Duodenal mucosa (tissue), 2 donors: Measurements from ENCODE around the gene GP2.

ENCODE experiments used
- H3K27ac ChIP-seq: one replicate; pipeline ENCODE4 v1.7.0; 2013; ENCODE audit warnings: low read depth, low read length
- H3K27me3 ChIP-seq, 2 donors: one replicate each; pipeline ENCODE4 v1.7.0; 2013; ENCODE audit warnings: low read length in 2 of 2, control low read depth in 1 of 2; ENCODE audit not compliant: insufficient read depth in 2 of 2, control insufficient read depth in 1 of 2
- H3K36me3 ChIP-seq, 2 donors: one replicate each; pipeline ENCODE4 v1.7.0; 2013; ENCODE audit warnings: low read length in 2 of 2, control low read depth in 1 of 2; ENCODE audit not compliant: insufficient read depth in 2 of 2, control insufficient read depth in 1 of 2
- H3K4me1 ChIP-seq, 2 donors: one replicate each; pipeline ENCODE4 v1.7.0; 2013; ENCODE audit warnings: low read length in 2 of 2, control low read depth in 1 of 2; ENCODE audit not compliant: insufficient read depth in 2 of 2, control insufficient read depth in 1 of 2
- H3K4me3 ChIP-seq, 2 donors: one replicate each; pipeline ENCODE4 v1.7.0; 2013; ENCODE audit warnings: low read length in 2 of 2, low read depth in 1 of 2
- H3K9ac ChIP-seq, 2 donors: one replicate each; pipeline ENCODE4 v1.7.0; 2013; ENCODE audit warnings: low read length in 2 of 2, low read depth in 1 of 2
- H3K9me3 ChIP-seq, 2 donors: one replicate each; pipeline ENCODE4 v1.7.0; 2013; ENCODE audit warnings: low read length in 2 of 2, control low read depth in 1 of 2; ENCODE audit not compliant: control insufficient read depth in 1 of 2

Gene GP2

DNA sequence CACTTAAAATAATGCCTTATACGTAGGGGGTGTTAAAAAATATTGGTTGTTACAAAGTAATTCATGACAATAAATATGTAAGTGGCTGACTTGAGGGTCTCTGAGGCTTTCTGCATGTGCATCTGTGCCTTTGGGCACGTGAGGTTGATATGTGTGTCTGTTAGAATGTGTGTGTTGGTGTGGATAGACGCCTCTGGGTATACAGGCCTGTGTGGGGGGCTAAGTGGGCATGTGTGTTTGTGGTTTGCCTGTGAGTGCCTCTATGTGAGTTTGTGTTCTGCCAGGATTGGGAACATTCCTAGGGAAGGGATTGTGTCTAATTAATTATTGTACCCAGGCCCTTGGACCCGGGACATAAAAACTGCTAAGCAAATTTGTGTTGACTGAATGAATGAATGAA lies 19.0 kb downstream of the GP2 start:
- Histone ChIP-seq H3K9ac (no peak overlapping the region), H3K27ac (no peak overlapping the region)

DNA sequence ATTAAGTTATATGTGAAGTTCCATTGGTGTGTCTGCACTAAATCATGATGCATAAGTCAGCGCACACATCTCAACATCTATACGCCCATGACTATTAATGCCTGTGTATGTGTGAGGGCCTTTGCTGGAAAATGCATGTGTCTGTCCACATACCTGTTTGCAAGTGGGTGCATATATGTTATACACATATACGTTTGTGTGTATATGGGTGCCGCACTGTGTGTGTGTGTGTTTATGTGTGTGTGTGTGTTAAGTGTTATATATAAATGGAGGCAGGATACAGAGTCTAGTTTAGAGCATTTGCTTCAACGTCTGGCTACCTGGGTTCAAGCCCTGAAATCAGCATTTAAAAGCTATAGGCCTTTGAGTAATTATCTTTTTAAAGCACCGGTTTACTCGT lies 19.5 kb downstream of the GP2 start:
- H3K4me1 ChIP-seq, result no peaks in the 10 kb centered on the region
- H3K27ac ChIP-seq, result no peak overlapping the region
- H3K9me3 ChIP-seq, result no peaks in the 10 kb centered on the region
- H3K9ac ChIP-seq, result no peak overlapping the region
- H3K36me3 ChIP-seq, result peaks cover 0 to 4% of the 10 kb centered on the region in 2 donors
- H3K27me3 ChIP-seq, result peaks cover 0 to 3% of the 10 kb centered on the region in 2 donors
- no peak overlapping the region for H3K4me3 ChIP-seq

More for the DNA sequence above, 19.0 kb downstream of the GP2 start:
- H3K4me1 ChIP-seq, result no peaks in the 10 kb centered on the region
- no peak overlapping the region for H3K4me3 ChIP-seq
- no peaks in the 10 kb centered on the region for H3K9me3 ChIP-seq
- peaks cover 0 to 4% of the 10 kb centered on the region in 2 donors for H3K36me3 ChIP-seq
- peaks cover 0 to 3% of the 10 kb centered on the region in 2 donors for H3K27me3 ChIP-seq

DNA sequence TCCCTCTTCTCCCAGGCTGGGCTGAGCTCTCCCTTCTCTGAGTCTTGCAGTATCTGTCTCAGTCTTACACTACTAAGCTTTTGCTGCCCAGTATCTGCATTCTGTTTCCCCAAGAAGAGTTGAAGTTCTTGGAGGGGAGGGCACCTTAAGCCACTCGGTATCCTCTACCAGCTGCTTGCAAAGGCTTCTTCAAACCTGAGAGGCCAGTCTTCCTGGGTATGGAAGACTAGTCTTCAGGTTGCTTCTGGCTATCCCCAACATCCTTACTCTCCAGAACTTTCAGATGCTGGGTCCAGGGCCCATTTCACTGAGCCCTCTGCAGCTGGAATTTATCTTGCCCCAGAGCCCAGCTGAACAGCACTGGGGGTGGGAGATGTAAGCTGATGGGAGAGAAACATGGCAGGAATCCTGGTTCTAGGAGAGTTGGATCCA lies 20.1 kb downstream of the GP2 start:
- H3K27me3 ChIP-seq, result peaks cover 0 to 3% of the 10 kb centered on the region in 2 donors
- no peak overlapping the region for H3K4me3 ChIP-seq
- H3K27ac ChIP-seq, result no peak overlapping the region
- H3K4me1 ChIP-seq, result no peaks in the 10 kb centered on the region
- H3K9ac ChIP-seq, result no peak overlapping the region
- H3K9me3 ChIP-seq, result no peaks in the 10 kb centered on the region
- H3K36me3 ChIP-seq, result peaks cover 0 to 4% of the 10 kb centered on the region in 2 donors

DNA sequence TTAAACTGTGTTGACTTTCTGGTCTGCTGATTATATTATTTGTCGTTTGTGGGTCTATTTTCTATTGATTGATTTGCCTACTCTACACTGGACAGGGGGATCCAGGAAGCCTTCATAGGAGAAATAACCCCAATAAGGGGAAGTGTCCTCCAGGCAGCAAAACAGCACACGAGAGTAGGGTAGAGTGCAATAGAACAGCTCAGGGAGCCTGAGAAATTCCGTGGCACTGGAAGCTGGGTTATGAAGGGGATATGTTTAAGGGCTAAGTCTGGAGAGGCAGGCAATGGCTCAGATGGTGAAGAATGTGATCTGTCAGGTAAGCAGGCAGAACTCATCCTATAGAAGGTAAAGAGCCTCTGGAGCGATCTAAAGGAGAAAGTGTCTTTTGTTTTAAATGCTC lies 20.9 kb downstream of the GP2 start:
- Histone ChIP-seq H3K9me3 (no peaks in the 10 kb centered on the region), H3K27ac (no peak overlapping the region), H3K9ac (no peak overlapping the region), H3K27me3 (peaks cover 0 to 3% of the 10 kb centered on the region in 2 donors), H3K36me3 (peaks cover 0 to 2% of the 10 kb centered on the region in 2 donors), H3K4me3 (no peak overlapping the region), H3K4me1 (no peaks in the 10 kb centered on the region)

DNA sequence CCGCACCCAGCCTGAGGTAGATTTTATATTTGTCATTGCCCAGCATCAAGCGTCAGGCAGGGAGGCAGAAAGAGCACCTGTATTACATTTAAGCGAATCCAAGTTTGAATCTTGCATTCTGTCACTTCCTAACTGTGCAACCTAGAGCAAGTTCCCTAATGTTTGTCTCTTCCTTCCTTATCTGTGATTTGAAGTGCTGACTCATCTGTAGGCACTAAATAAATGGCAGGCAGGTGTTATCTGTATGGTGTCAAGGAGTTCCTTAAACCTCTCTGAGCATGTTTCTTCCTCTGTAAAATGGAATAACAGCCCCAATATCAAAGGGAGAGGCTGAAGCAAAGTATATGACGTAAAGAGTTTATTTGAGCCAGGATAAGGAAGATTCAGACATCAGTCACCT lies 24.3 kb downstream of the GP2 start:
- no peak overlapping the region for H3K9ac ChIP-seq
- no peak overlapping the region for H3K27ac ChIP-seq
- no peaks in the 10 kb centered on the region for H3K4me1 ChIP-seq
- peaks cover 0 to 3% of the 10 kb centered on the region in 2 donors for H3K27me3 ChIP-seq
- no peak overlapping the region for H3K4me3 ChIP-seq
- no peaks in the 10 kb centered on the region for H3K36me3 ChIP-seq
- no peaks in the 10 kb centered on the region for H3K9me3 ChIP-seq

DNA sequence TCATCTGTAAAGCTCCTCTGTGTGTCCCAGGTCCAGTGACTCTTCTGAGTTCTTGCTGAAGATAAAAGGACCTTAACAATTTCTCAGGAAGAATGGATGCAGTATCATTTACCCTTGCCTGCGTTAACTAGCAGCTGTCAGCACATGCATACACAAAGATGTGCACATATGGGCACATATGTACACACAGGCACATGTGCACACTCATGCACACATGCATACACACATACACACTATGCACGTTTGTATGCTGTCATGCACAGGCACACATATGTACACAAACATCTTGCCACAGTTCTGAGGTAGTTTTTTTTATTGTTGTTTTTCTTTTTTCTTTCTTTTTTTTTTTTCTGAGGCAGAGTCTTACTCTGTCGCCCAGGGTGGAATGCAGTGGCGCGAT lies 24.9 kb downstream of the GP2 start:
- Histone ChIP-seq H3K4me1 (no peaks in the 10 kb centered on the region), H3K27me3 (peaks cover 0 to 1% of the 10 kb centered on the region in 2 donors), H3K4me3 (no peak overlapping the region), H3K36me3 (no peaks in the 10 kb centered on the region), H3K9ac (no peak overlapping the region), H3K9me3 (no peaks in the 10 kb centered on the region), H3K27ac (no peak overlapping the region)

DNA sequence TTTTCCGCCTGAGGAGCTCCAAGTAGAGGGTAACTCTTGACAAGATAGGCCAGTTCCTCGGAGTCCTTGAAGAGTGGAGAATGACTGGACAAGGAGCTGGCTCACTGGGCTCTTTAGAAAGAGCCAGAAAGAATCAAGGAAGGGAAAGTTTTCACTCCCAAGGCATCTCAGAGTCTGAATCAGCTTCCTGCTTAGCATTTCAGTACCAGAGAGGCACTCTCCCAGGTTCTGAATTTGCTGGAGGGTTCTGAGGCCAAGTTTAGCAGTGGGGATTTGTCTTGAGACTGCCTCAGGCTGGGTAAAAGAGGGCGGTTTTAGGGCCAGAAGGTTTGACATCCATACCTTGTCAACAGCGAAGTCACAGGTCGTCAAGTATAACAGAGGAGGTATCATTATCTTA lies 25.5 kb downstream of the GP2 start:
- Histone ChIP-seq H3K4me1 (no peaks in the 10 kb centered on the region), H3K27ac (no peak overlapping the region), H3K9me3 (no peaks in the 10 kb centered on the region), H3K4me3 (no peak overlapping the region), H3K36me3 (no peaks in the 10 kb centered on the region), H3K9ac (no peak overlapping the region), H3K27me3 (no peaks in the 10 kb centered on the region)

DNA sequence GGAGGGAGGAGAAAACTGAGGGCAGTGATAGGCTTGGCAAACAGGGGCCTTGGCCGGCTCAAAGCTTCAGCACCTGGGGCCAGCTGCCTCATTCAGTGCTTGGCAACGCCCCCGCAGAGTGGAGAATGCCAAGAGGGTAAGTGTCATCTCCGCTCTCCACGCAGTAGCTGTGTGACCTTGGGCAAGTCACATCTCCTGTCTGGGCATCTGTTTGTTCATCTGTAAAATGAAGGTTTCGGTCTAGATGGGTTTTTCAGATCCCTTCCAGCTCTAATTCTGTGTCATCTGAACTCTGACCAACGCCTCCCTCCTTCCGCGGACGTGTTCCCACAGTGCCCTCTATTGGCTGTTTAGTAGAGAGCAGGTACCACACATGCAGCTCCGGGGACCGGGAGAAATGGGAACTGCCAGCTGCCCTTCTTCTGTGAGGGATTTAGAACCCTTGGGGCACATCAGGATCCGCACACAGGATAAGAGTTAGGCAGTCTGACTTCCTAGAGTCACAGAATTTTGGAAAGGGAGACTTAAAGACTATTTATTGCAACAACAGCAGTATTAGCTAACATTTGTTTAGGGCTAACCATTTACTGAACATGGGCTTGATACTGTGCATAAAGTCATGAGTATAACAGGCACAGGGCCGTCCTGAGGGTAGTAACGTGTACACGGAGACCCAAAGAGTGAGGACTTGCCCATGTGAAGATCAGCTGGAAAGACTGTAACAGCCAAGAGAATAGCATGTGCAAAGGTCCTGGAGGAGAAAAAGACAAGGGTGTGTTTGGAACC lies 26.8 kb downstream of the GP2 start:
- Histone ChIP-seq H3K9ac (no peak overlapping the region), H3K9me3 (no peaks in the 10 kb centered on the region), H3K27ac (no peak overlapping the region), H3K27me3 (no peaks in the 10 kb centered on the region), H3K4me1 (no peaks in the 10 kb centered on the region), H3K36me3 (no peaks in the 10 kb centered on the region), H3K4me3 (no peak overlapping the region)

DNA sequence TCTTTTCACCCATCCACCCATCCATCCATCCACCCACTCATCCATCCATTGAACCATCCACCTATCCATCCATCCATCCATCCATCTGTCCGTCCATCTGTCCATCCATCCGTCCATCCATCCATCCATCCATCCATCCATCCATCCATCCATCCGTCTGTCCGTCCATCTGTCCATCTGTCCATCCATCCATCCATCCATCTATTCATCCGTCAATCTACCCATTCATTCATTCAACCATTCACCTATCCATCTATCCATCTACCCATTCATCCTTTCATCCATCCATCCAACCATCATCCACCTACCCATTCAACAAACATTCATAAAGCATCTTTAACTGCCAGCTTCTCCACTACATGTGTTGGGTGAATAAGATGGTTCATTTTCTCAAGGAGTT lies 28.9 kb downstream of the GP2 start:
- no peak overlapping the region for H3K4me3 ChIP-seq
- no peak overlapping the region for H3K9ac ChIP-seq
- no peak overlapping the region for H3K27ac ChIP-seq
- H3K27me3 ChIP-seq, result no peaks in the 10 kb centered on the region
- no peaks in the 10 kb centered on the region for H3K9me3 ChIP-seq
- no peaks in the 10 kb centered on the region for H3K36me3 ChIP-seq
- H3K4me1 ChIP-seq, result no peaks in the 10 kb centered on the region

DNA sequence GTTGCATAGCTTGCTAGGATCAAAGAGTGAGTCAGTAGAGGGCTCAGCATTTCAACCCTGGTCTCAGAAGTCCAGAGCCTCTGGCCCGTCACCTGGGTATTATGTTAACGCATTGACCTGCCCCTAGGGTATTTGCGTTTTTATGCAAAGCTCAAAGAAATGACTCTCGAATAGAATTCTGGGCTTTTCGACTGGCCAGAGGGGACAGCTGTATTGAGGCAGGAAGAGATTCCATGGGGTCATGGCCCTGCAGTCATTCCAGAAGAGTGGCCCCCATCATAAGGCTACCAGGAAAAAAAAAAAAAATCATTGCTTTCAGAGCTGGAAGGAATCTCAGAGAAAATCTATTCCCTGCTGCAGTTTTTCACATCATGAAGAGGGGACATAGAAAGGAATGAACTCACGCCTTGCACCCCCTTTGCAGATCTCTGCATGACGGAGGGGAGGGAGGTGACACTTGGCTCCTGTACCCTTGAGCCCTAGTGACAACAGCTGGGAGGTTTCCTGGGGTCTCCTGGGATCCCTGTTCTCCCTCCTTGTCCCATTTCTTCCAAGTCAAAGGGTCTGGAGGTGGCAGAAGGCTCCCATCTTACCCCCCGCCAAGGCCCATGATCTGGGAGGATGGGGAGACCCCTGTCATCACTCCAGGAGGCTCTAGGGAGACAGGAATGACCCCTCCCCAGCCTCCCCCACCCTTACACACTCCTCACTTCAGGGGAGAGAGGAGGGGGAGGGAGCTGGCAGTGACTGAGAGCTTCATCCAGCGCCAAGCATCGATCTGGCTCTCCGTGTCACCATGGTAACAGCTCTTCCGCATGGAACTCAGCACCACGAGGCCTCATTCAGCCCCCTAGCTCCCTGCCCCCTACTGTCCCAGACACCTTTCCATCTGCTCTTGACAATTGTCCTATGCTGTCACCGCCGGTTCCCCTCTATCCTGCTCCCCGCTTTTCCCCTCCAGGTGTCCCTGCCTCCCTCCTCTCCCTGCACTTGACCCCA lies 35.8 kb downstream of the GP2 start:
- Histone ChIP-seq H3K4me3 (no peak overlapping the region), H3K36me3 (no peaks in the 10 kb centered on the region), H3K4me1 (no peaks in the 10 kb centered on the region), H3K9ac (no peak overlapping the region), H3K27me3 (no peaks in the 10 kb centered on the region), H3K9me3 (no peaks in the 10 kb centered on the region), H3K27ac (no peak overlapping the region)
